Measurements from ENCODE around the gene MLC1. TPM values are rescaled to one million over a fixed set of nuclear protein-coding genes. Genes with fewer than 3 reads are reported as not detected.

MLC1 gene
- total RNA-seq, 1 donor from 2014 or later = 0.32 TPM

GRCh38 chr22:50011447-50012210 is 73.6 kb downstream of the MLC1 start:
- TF ChIP-seq CTCF (IDR thresholded peaks at IDR 0.05) = no peak
- intact Hi-C loops (cut with DNase I) = no loop called here
- H3K27ac ChIP-seq = no peak overlapping the region
- peaks cover 24% of the 10 kb centered on the region for H3K27me3 ChIP-seq
- no peaks in the 10 kb centered on the region for H3K36me3 ChIP-seq
- H3K4me1 ChIP-seq = no peaks in the 10 kb centered on the region
- H3K4me3 ChIP-seq = no peak overlapping the region
- no peak for DNase-seq (ENCODE audit: low spot score in 2 of 2)
- H3K9me3 ChIP-seq = no peaks in the 10 kb centered on the region

GRCh38 chr22:50010676-50011446 is 74.4 kb downstream of the MLC1 start:
- Histone ChIP-seq H3K27me3 (peaks cover 24% of the 10 kb centered on the region), H3K4me1 (no peaks in the 10 kb centered on the region), H3K36me3 (no peaks in the 10 kb centered on the region), H3K27ac (no peak overlapping the region), H3K4me3 (no peak overlapping the region), H3K9me3 (no peaks in the 10 kb centered on the region)
- no peak for TF ChIP-seq CTCF (IDR thresholded peaks at IDR 0.05)
- intact Hi-C loops (cut with DNase I) = no loop called here
- no peak for DNase-seq (ENCODE audit: low spot score in 2 of 2)

- no peaks in the 10 kb centered on the region for H3K9me3 ChIP-seq
- H3K4me1 ChIP-seq = no peaks in the 10 kb centered on the region
- TF ChIP-seq CTCF (IDR thresholded peaks at IDR 0.05) = no peak
- H3K27ac ChIP-seq = no peak overlapping the region
- H3K27me3 ChIP-seq = peaks cover 24% of the 10 kb centered on the region
- H3K4me3 ChIP-seq = no peak overlapping the region
- intact Hi-C loops (cut with DNase I) = no loop called here
- no peaks in the 10 kb centered on the region for H3K36me3 ChIP-seq
- no peak for DNase-seq (ENCODE audit: low spot score in 2 of 2)
These were observed 75.2 kb downstream of the MLC1 start for GRCh38 chr22:50009765-50010675.

Other genes starting within 250 kb of the MLC1 start
- gene ZBED4, start 231.6 kb downstream of the MLC1 start, total RNA-seq = 10.1 TPM
- gene ALG12, start 167.0 kb downstream of the MLC1 start, total RNA-seq = 6.9 TPM
- gene CRELD2, start 166.8 kb downstream of the MLC1 start, total RNA-seq = 61.8 TPM
- gene PIM3, start 124.7 kb downstream of the MLC1 start, total RNA-seq = 269 TPM
- not detected for gene IL17REL, start 72.7 kb downstream of the MLC1 start, total RNA-seq
- gene TTLL8, start 27.1 kb downstream of the MLC1 start, total RNA-seq = not detected
- not detected for gene MOV10L1, start 4.6 kb upstream of the MLC1 start, total RNA-seq
- gene PANX2, start 85.3 kb upstream of the MLC1 start, total RNA-seq = 0.32 TPM
- 91.4 TPM for gene TRABD, start 100.5 kb upstream of the MLC1 start, total RNA-seq
- gene SELENOO, start 115.6 kb upstream of the MLC1 start, total RNA-seq = 41.7 TPM
- gene TUBGCP6, start 159.6 kb upstream of the MLC1 start, total RNA-seq = 58.1 TPM
- gene HDAC10, start 165.8 kb upstream of the MLC1 start, total RNA-seq = 73.2 TPM
- 29.4 TPM for gene MAPK12, start 176.3 kb upstream of the MLC1 start, total RNA-seq
- 117 TPM for gene MAPK11, start 185.0 kb upstream of the MLC1 start, total RNA-seq
- gene PLXNB2, start 222.2 kb upstream of the MLC1 start, total RNA-seq = 287 TPM
- gene DENND6B, start 241.6 kb upstream of the MLC1 start, total RNA-seq = 1.4 TPM